RWPE2 (cell line): ENCODE measurements around the gene ZNF804A.

Source experiments
- ATAC-seq: fragments of 200-7000 bp; cut with Tn5 transposase; 3 replicates; pipeline ENCODE4 v1.9.1; 2021; ENCODE audit warnings: low read depth
- DNase-seq: peaks from one replicate; pipeline ENCODE4 v3.0.0-alpha.2; 2020; ENCODE audit warnings: low spot score
- H3K27ac ChIP-seq: fragments of 450-650 bp; 2 replicates; pipeline ENCODE4 v1.5.1; 2017; ENCODE audit warnings: mild to moderate bottlenecking; ENCODE audit not compliant: poor library complexity, severe bottlenecking
- H3K27me3 ChIP-seq: fragments of 250-450 bp; sonication (Bioruptor Pico); 2 replicates; pipeline ENCODE4 v1.5.1; 2021; ENCODE audit warnings: mild to moderate bottlenecking, moderate library complexity; ENCODE audit not compliant: insufficient read depth, poor library complexity, severe bottlenecking
- H3K36me3 ChIP-seq: fragments of 250-450 bp; sonication (Bioruptor Pico); 2 replicates; pipeline ENCODE4 v1.5.1; 2020; ENCODE audit warnings: low read depth, mild to moderate bottlenecking, moderate library complexity
- H3K4me1 ChIP-seq: fragments of 250-450 bp; sonication (Bioruptor Pico); 2 replicates; pipeline ENCODE4 v1.5.1; 2021; ENCODE audit warnings: mild to moderate bottlenecking, moderate library complexity; ENCODE audit not compliant: insufficient read depth, poor library complexity, severe bottlenecking
- H3K4me3 ChIP-seq: fragments of 250-450 bp; sonication (Bioruptor Pico); 2 replicates; pipeline ENCODE4 v1.5.1; 2021; ENCODE audit warnings: mild to moderate bottlenecking, moderate library complexity; ENCODE audit not compliant: severe bottlenecking
- H3K9me3 ChIP-seq: fragments of 250-450 bp; sonication (Bioruptor Pico); 2 replicates; pipeline ENCODE4 v1.5.1; 2021; ENCODE audit warnings: mild to moderate bottlenecking, moderate library complexity; ENCODE audit not compliant: severe bottlenecking
- TF ChIP-seq, protein P1 (sequence below): fragments of 450-650 bp; IDR thresholded peaks from one replicate; pipeline ENCODE4 v1.5.1; 2017; ENCODE audit warnings: mild to moderate bottlenecking, moderate library complexity; ENCODE audit not compliant: poor library complexity, severe bottlenecking

Gene ZNF804A

DNA sequence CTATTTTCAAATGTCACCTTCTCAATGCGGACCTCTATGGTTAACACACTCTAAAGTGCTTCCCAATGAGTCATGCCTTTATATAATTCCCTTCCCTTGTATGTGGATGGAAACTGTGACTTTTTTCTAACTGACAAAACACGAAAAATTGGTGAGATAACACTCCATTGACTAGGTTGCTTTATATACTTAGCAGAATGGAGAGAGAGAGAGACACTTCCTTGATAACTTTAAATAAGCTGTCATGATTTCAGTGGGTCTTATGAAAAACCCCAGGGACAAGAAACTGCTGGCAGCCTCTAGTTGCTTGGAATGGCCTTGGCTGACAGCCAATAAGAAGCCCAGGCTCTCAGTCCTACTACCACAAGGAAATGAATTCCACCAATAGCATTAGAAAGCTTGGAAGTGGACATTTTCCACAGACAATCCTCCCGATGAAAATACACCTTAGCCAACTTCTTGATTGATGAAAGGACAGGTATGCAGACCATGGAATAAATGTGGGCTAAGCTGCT, 322.2 kb downstream of the ZNF804A start:
- TF ChIP-seq, protein P1, sequence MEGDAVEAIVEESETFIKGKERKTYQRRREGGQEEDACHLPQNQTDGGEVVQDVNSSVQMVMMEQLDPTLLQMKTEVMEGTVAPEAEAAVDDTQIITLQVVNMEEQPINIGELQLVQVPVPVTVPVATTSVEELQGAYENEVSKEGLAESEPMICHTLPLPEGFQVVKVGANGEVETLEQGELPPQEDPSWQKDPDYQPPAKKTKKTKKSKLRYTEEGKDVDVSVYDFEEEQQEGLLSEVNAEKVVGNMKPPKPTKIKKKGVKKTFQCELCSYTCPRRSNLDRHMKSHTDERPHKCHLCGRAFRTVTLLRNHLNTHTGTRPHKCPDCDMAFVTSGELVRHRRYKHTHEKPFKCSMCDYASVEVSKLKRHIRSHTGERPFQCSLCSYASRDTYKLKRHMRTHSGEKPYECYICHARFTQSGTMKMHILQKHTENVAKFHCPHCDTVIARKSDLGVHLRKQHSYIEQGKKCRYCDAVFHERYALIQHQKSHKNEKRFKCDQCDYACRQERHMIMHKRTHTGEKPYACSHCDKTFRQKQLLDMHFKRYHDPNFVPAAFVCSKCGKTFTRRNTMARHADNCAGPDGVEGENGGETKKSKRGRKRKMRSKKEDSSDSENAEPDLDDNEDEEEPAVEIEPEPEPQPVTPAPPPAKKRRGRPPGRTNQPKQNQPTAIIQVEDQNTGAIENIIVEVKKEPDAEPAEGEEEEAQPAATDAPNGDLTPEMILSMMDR = no peak
- Histone ChIP-seq H3K36me3 (no peaks in the 10 kb centered on the region), H3K9me3 (no peaks in the 10 kb centered on the region), H3K27me3 (no peaks in the 10 kb centered on the region), H3K27ac (no peak overlapping the region), H3K4me1 (no peaks in the 10 kb centered on the region), H3K4me3 (no peak overlapping the region)
- ATAC-seq (no peak), DNase-seq (no peak)

DNA sequence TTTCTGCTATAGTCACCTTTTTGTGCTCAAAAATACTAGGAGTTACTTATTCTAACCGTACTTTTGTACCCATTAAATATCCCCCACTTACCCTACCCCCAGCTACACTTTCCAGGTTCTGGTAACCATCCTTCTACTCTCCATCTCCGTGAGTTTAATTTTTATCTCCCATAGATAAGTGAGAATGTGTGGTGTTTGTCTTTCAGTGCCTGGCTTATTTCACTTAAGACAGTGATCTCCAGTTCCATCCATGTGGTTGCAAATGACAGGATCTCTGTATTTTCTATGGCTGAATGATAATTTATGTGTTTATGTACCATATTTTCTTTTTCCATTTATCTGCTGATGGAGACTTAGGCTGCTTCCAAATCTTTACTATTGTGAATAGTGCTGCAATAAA, 323.3 kb downstream of the ZNF804A start:
- Histone ChIP-seq H3K9me3 (peaks cover 3% of the 10 kb centered on the region), H3K27me3 (no peaks in the 10 kb centered on the region), H3K27ac (no peak overlapping the region), H3K36me3 (no peaks in the 10 kb centered on the region), H3K4me3 (no peak overlapping the region), H3K4me1 (no peaks in the 10 kb centered on the region)
- no peak for DNase-seq
- TF ChIP-seq, protein P1 = no peak
- ATAC-seq = no peak

DNA sequence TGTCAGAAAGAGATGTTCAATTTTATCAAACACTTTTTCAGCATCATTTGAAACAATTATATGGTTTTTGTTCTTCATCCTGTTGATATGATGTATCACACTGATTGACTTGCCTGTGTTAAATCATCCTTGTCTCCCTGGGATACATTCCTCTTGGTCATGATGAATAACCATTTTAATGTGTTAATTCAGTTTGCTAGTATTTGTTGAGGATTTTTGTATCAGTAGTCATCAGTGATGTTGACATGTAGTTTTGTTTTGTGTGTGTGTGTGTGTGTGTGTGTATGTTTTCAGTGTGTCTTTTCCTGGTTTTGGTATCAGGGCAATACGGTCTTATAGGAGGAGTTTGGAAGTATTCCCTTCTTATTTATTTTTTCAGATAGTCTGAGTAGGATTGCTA, 325.4 kb downstream of the ZNF804A start:
- ATAC-seq (no peak), DNase-seq (no peak)
- H3K4me1 ChIP-seq = no peaks in the 10 kb centered on the region
- no peak overlapping the region for H3K27ac ChIP-seq
- H3K27me3 ChIP-seq = no peaks in the 10 kb centered on the region
- peaks cover 6% of the 10 kb centered on the region for H3K9me3 ChIP-seq
- TF ChIP-seq, protein P1 = no peak
- no peak overlapping the region for H3K4me3 ChIP-seq
- H3K36me3 ChIP-seq = no peaks in the 10 kb centered on the region

DNA sequence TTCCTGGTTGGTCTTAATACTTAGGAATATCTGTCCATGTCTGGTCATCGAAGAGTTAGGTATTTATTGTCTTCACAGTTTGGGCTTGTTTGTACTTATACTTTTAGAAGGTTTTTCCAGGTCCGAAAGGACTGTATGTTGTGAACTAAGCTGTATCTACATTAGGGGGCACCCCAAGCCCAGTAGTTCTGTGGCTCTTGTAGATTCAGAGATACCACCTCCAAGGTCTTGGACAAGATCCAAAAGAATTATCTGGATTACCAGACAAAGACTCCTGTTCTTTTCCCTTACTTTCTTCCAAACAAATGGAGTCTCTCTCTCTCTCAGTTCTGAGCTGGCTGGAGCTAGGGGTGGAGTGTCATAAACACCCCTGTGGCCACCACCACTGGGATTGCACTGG, 328.7 kb downstream of the ZNF804A start:
- TF ChIP-seq, protein P1 = no peak
- ATAC-seq (no peak), DNase-seq (no peak)
- H3K27ac ChIP-seq = no peak overlapping the region
- no peak overlapping the region for H3K4me3 ChIP-seq
- H3K9me3 ChIP-seq = peaks cover 6% of the 10 kb centered on the region
- H3K36me3 ChIP-seq = no peaks in the 10 kb centered on the region
- H3K4me1 ChIP-seq = no peaks in the 10 kb centered on the region
- no peaks in the 10 kb centered on the region for H3K27me3 ChIP-seq

DNA sequence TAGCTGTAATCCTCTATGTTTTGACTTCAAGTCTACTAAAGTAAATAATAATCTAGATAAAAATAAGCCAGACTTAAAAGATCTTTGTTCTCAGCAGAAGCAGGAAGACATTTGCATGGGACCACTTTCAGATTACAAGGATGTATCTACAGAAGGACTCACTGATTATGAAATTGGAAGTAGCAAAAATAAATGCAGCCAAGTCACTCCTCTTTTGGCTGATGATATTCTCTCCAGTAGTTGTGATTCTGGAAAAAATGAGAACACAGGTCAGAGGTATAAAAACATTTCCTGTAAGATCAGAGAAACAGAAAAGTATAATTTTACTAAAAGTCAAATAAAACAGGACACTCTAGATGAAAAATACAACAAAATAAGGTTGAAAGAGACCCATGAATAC, 338.4 kb downstream of the ZNF804A start:
- Histone ChIP-seq H3K4me3 (no peak overlapping the region), H3K27me3 (no peaks in the 10 kb centered on the region), H3K36me3 (no peaks in the 10 kb centered on the region), H3K9me3 (no peaks in the 10 kb centered on the region), H3K4me1 (no peaks in the 10 kb centered on the region), H3K27ac (no peak overlapping the region)
- TF ChIP-seq, protein P1 = no peak
- DNase-seq (no peak), ATAC-seq (no peak)
